AG09319 (cell line): Measurements from ENCODE around the gene ANKS3.

Source experiments
- DNase-seq: peaks from one replicate; pipeline ENCODE4 v3.0.0-alpha.2; 2010; ENCODE audit warnings: low read depth; ENCODE audit errors: extremely low read depth
- TF ChIP-seq, protein P1 (sequence below): IDR thresholded peaks from 2 replicates; pipeline ENCODE4 v1.5.1; 2011; ENCODE audit warnings: low read depth, mild to moderate bottlenecking, inconsistent platforms, low read length, moderate library complexity

ANKS3 gene

GRCh38 chr16:4704491-4704890 lies 29.6 kb downstream of the ANKS3 start:
- TF ChIP-seq, protein P1, sequence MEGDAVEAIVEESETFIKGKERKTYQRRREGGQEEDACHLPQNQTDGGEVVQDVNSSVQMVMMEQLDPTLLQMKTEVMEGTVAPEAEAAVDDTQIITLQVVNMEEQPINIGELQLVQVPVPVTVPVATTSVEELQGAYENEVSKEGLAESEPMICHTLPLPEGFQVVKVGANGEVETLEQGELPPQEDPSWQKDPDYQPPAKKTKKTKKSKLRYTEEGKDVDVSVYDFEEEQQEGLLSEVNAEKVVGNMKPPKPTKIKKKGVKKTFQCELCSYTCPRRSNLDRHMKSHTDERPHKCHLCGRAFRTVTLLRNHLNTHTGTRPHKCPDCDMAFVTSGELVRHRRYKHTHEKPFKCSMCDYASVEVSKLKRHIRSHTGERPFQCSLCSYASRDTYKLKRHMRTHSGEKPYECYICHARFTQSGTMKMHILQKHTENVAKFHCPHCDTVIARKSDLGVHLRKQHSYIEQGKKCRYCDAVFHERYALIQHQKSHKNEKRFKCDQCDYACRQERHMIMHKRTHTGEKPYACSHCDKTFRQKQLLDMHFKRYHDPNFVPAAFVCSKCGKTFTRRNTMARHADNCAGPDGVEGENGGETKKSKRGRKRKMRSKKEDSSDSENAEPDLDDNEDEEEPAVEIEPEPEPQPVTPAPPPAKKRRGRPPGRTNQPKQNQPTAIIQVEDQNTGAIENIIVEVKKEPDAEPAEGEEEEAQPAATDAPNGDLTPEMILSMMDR = no peak

DNA sequence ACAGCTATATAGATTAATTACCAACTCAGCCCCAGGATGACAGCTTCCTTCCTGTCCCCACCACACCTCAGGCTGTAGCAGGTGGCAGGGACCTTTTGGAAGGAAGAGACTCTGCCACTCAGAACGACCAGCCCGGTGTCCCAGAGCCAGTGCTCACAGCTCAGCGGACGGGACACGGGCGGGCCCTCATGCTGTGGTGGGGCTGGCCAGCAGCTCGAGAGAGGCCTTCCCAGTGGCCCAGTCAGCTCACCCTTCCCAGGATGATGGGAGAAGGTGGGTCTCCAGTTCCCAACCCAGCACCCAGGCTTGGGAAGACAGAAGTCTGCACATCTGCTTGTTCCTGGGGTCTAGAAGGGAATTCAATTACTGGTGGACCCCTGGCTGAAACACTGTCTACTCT lies 30.2 kb downstream of the ANKS3 start:
- no peak for DNase-seq
- TF ChIP-seq, protein P1 = no peak

More at GRCh38 chr16:4704491-4704890, 29.6 kb downstream of the ANKS3 start:
- DNase-seq = no peak

GRCh38 chr16:4702466-4702808 lies 31.6 kb downstream of the ANKS3 start:
- DNase-seq = no peak
- TF ChIP-seq, protein P1 = no peak

DNA sequence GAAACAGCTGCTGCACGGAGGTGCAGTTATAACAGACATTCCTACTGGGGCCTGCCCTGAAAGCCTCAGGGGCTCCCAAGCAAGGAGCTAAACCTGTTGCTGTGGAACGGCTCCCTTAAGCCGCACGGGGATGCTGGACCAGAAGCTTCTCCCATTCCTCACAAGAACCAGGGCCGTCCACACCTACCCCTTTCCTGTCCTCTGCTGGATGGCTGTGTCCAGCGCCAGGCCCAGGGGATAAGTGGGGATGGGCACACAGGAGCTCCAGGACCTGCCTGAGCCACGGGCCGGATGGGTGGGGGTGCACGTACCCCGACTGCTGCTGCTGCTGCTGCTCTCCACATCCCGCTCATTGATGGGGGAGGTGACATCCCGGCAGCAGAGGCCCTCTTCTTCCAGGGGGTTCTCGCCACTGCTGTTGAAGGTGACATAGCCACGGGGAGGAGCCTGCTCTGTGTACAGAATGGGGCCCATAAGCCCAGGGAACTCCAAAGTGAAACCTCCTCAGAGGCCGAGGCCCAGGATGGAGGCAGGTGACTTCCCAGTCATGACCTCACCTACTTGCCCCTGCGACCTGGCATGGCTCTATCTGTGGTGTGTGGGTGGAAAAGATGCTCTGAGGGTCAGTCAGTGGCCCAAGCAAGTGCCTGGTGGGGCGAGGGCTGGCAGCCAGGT lies 32.1 kb downstream of the ANKS3 start:
- TF ChIP-seq, protein P1 = no peak
- DNase-seq = no peak

DNA sequence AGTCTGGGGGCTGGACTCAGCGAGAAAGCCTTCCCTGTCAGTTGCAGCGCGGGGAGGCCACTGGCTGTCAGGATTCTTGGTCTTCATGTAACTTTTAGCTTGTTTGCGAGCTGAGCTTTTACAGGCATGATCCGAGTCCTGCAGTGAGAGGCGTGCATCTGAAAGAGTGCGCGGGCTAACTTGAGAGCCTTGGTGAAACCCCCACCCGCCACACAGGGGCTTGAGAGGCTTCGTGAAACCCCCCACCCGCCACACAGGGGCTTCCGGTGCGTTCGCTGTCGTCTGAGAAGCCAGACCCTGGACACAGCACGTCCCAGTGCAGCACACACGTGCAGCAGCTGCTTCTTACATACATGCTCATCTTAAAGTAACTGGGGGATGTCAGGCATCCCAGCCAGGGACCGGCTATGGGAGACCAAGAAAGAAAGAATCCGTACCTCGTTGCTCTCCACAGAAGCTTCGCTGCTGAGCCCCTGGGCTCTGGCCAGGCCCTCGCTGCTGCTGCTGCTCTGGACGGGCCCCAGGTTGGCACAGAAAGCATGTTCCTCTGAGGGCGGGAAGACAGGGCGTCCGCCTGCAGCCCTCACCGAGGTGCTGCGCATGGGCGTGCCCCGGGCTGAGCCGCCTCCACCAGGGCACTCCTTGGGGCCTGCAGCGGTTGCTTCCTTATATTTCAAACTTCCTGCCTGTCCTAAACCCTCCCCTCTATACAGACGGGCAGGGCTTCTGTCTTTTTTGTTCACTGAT lies 32.9 kb downstream of the ANKS3 start:
- no peak for DNase-seq
- TF ChIP-seq, protein P1 = no peak

GRCh38 chr16:4700380-4700996 lies 33.6 kb downstream of the ANKS3 start:
- no peak for DNase-seq
- TF ChIP-seq, protein P1 = no peak

DNA sequence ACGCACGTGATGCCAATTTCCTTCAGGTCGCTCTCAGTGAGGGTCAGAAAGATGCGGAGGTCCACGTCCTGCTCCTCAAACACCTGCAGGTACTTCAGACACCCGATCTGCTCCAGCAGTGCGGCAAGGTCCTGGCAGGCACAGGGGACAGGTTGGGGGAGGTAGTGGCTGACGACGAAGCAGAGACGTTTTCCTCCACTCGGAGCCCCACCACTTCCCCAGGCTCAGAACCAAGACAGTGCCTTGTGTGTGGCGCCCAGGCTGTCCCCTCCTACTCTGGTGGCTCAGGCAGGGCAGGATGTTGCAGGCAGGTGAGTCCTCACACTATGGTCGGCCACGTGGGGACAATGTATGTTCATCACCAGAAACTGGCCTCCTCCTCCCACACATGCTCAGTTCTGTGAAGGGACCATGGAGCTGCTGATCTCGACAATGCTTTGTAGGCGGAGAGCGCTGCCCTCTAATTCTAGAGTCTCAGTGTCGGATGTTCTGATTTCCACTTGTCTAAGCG lies 35.0 kb downstream of the ANKS3 start:
- DNase-seq = no peak
- TF ChIP-seq, protein P1 = no peak
